ENCODE measurements around the gene ARRB2.
A peak's percentile ranks its signal among the peaks of the same experiment; 100 is the strongest.
"Not testable (repeated sequence)": the region's sequence is repeated elsewhere in the genome, so short reads cannot be mapped to it uniquely, and the experiment has no call there.

Gene ARRB2

GRCh38 chr17:4703330-4703691 lies 7.1 kb upstream of the ARRB2 start:
- DNase-seq = no peak

DNA sequence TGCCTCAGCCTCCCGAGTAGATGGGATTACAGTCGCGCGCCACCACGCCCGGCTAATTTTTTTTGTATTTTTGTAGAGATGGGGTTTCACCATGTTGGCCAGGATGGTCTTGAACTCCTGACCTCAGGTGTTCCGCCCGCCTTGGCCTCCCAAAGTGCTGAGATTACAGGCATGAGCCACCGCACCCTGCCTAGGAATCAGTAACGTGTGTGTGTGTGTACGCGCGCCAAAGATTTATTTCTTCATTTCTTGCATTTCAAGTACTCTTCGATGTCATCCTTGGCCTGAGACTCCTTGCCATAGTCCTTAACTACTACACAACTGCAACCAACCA lies 5.9 kb upstream of the ARRB2 start:
- not testable (repeated sequence) for DNase-seq

DNA sequence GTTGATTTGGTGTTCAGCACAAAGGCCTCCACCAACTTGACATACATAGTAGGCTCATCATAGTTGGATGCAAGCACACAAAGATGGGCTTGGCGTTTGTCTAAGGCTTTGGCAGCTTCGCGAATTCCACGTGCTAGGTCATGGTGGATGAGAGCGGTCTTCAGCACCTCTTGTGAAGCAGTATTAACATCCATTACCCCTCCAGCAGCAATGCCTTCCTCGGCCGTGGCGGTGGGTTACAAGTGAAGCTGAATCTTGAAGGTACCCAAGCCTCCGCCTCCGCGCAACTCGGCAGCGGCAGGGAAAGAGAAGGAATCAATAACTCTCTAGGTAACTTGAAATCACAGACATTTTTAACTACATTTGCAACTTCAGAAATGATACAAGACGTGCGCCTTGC lies 5.4 kb upstream of the ARRB2 start:
- DNase-seq = no peak

DNA sequence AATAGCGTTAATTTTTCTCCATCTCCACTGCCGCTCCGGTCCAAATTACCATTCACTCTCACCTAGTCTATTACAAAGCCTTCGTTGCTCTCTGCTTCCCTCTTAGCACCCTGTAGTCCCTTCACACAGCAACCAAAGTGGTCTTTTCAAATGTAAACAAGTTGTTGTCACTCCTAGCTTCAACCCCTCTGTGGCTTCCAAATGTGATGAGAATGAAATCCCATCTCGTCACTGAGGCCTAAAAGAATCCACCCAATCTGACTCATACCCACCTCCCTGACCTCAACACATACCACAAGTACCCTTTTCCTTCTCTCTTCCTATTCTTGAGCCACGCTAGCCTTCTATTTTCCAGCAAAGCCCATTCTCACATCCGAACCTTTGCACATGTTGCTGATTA lies 4.3 kb upstream of the ARRB2 start:
- no peak for DNase-seq

- DNase-seq = peak; percentile 20
Observed at GRCh38 chr17:4708436-4708835, 2.0 kb upstream of the ARRB2 start.

- no peak for DNase-seq
Observed at GRCh38 chr17:4710693-4711634, 532 bp downstream of the ARRB2 start.

GRCh38 chr17:4711661-4712181 lies 1.3 kb downstream of the ARRB2 start:
- DNase-seq = peak; percentile 74

DNA sequence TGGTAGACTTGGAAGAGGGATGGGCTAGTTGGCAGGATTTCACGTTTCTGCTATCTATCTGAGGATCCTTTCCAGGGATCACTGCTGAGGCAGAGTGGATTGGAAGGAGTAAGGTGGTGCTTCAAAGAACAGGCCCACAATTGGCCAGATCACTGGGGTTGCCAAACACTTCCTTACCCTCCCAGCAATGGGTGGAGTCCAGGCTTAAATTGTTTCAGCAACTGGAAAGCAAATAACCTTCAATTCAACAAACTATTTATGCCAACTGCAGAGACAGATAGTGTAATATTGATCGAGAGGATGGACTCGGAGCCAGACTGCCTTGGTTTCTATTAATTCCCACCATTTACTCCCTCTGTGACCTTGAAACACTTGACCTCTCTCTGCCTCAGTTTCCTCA lies 2.1 kb downstream of the ARRB2 start:
- no peak for DNase-seq

- not testable (repeated sequence) for DNase-seq
Observed at GRCh38 chr17:4714340-4715062, 4.1 kb downstream of the ARRB2 start.

- DNase-seq = peak; percentile 74
Observed at GRCh38 chr17:4715063-4715744, 4.8 kb downstream of the ARRB2 start.

GRCh38 chr17:4716081-4716480 lies 5.6 kb downstream of the ARRB2 start:
- no peak for DNase-seq

DNA sequence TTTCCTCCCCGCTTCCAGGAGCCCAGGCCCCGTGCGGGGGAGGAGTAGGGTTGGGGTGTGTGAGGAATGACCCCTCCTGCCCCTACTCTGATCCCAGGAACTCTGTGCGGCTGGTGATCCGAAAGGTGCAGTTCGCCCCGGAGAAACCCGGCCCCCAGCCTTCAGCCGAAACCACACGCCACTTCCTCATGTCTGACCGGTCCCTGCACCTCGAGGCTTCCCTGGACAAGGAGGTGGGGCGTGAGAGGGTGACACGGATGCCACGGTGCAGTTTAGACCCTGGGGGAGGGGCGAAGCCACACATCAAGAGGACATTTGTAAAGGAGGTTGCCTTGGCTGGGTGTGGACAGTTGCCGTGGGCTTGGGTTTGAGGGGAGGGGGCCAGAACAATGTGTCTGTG lies 7.4 kb downstream of the ARRB2 start:
- no peak for DNase-seq

- DNase-seq = no peak
Observed at GRCh38 chr17:4718276-4718675, 7.8 kb downstream of the ARRB2 start.

- DNase-seq = no peak
Observed at GRCh38 chr17:4719146-4719545, 8.7 kb downstream of the ARRB2 start.

DNA sequence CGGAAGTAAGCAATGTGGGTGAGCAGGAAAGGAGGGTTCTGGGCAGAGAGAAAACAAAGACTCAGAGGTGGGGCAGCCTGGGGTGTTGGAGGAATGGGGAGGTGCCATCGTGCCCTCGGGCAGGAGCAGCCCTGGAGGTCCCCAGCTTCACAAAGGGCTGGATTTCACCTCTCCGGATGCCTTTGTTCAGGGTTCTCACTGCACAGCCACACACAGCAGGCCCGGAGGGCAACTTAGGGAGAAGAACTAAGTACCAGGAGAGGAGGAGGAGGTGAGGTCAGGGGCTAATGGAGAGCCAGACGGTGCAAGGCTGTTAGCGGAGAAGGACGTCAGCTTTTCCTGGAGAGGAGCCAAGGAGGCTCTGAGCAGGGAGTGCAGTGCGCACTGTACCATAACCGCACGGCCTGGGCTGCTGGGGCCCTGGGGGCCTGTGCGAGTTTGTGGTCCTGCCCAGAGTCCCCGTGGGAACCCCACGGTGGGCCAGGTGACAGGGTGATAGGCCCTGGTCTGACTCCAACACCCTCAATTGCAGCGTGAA lies 9.3 kb downstream of the ARRB2 start:
- no peak for DNase-seq

DNA sequence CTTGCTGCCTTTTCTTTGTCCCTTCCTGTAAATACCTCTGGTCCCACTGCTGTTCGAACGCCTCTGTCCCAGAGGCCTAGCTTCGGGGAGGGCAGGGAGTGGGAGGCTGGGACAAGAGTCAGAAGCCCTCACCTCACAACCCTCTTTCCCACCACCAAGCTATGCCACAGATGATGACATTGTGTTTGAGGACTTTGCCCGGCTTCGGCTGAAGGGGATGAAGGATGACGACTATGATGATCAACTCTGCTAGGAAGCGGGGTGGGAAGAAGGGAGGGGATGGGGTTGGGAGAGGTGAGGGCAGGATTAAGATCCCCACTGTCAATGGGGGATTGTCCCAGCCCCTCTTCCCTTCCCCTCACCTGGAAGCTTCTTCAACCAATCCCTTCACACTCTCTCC lies 10.4 kb downstream of the ARRB2 start:
- no peak for DNase-seq

DNA sequence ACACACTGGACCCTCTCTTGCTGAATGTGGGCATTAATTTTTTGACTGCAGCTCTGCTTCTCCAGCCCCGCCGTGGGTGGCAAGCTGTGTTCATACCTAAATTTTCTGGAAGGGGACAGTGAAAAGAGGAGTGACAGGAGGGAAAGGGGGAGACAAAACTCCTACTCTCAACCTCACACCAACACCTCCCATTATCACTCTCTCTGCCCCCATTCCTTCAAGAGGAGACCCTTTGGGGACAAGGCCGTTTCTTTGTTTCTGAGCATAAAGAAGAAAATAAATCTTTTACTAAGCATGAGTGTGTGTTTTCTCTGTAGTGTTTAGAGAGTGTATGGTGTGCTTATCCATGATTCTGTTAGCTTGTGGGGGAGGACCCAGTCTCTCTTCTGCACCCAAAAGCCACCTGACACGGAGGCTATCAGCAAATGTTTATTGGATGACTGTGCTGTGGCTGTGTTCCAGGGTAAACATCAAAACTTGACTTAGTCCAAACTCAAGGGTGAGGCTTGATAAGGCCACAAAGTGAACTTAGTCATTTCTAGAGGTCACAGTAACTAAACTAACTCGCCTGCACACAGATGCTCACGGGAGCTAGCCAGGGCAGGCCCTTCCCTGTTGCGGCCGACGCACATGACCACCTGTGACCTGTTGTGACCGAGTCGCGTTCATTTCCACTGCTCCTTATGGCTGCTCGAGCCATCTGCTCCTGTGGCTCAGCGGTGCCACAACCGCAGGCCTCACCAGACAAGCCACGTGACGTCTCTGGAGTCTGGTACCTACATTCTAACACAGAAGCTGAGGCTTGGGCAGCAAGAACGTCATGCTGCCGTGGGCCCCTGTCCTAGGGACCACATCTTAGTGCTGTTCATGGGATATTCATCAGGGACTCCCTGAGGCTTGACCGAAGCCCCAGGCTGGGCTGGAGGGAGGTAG lies 11.0 kb downstream of the ARRB2 start:
- no peak for DNase-seq

- DNase-seq = no peak
Observed at GRCh38 chr17:4722678-4723240, 12.3 kb downstream of the ARRB2 start.

GRCh38 chr17:4724650-4725049 lies 14.2 kb downstream of the ARRB2 start:
- no peak for DNase-seq

GRCh38 chr17:4725646-4726310 lies 15.3 kb downstream of the ARRB2 start:
- DNase-seq = no peak

- DNase-seq = no peak
Observed at GRCh38 chr17:4728124-4728523, 17.7 kb downstream of the ARRB2 start.

All from GDM1 (cell line).